Measurements from ENCODE around the gene TRIP11. TPM values are rescaled to one million over a fixed set of nuclear protein-coding genes. Genes with fewer than 3 reads are reported as not detected.

The TRIP11 gene
- total and polyA plus RNA-seq, 2 experiments from 2014 or later, result 24.9 to 52.2 TPM

GRCh38 chr14:91942946-91943345 is 96.9 kb downstream of the TRIP11 start (continued):
- TF ChIP-seq REST (IDR thresholded peaks at IDR 0.05; ENCODE audit: unreplicated experiment), result no peak
- no peak for TF ChIP-seq EZH2phosphoT487 (IDR thresholded peaks at IDR 0.05; ENCODE audit: unreplicated experiment)
- no peak for TF ChIP-seq POLR2AphosphoS5 (IDR thresholded peaks at IDR 0.05; ENCODE audit: low read depth)

- no peak overlapping the region for H3K4me3 ChIP-seq
- no peak; the same call in 2 of the 3 replicates for ATAC-seq
- no peak overlapping the region for H3K4me2 ChIP-seq
These were observed 97.7 kb downstream of the TRIP11 start for GRCh38 chr14:91942128-91942527.

GRCh38 chr14:91940209-91940608 is 99.7 kb downstream of the TRIP11 start:
- H3K4me3 ChIP-seq, result no peak overlapping the region
- no peaks in the 10 kb centered on the region for H4K20me1 ChIP-seq (replicated peaks; ENCODE audit: insufficient read depth)
- no peak overlapping the region for H3K4me3 Mint-ChIP-seq
- H3F3A ChIP-seq (replicated peaks; ENCODE audit: low read depth), result no peaks in the 10 kb centered on the region
- peaks cover 4% of the 10 kb centered on the region; the same call in 1 of the 2 replicates for H3K9me2 ChIP-seq (ENCODE audit: insufficient read depth)
- peaks cover 7% of the 10 kb centered on the region for H3K4me1 Mint-ChIP-seq
- peaks cover 8% of the 10 kb centered on the region for H3K4me1 ChIP-seq (ENCODE audit: insufficient read depth)
- H3K27me3 ChIP-seq (ENCODE audit: insufficient read depth), result no peaks in the 10 kb centered on the region
- no peak overlapping the region for H2AFZ ChIP-seq
- H3K4me2 ChIP-seq, result no peak overlapping the region
- no peak for ATAC-seq
- H3K9me3 Mint-ChIP-seq, result no peaks in the 10 kb centered on the region
- no peak overlapping the region for H3K27ac ChIP-seq (ENCODE audit: low read depth)
- H3K36me3 ChIP-seq (ENCODE audit: insufficient read depth), result no peaks in the 10 kb centered on the region
- H3K27me3 Mint-ChIP-seq (ENCODE audit: insufficient read depth, low read depth, poor library complexity), result no peaks in the 10 kb centered on the region
- no peaks in the 10 kb centered on the region for H3K79me2 ChIP-seq (replicated peaks; ENCODE audit: insufficient read depth)
- no peaks in the 10 kb centered on the region for H3K36me3 Mint-ChIP-seq (ENCODE audit: low read depth)
- DNase-seq (ENCODE audit: low spot score), result no peak
- H3K27ac Mint-ChIP-seq, result no peak overlapping the region
- no peak for TF ChIP-seq CTCF (conservative IDR thresholded peaks at IDR 0.05; ENCODE audit: low read depth in 2 of 2)
- no peak for TF ChIP-seq JUNB (IDR thresholded peaks at IDR 0.05; ENCODE audit: unreplicated experiment)
- TF ChIP-seq REST (IDR thresholded peaks at IDR 0.05; ENCODE audit: unreplicated experiment), result no peak
- no peak for TF ChIP-seq ETS1 (IDR thresholded peaks at IDR 0.05)
- no peak for TF ChIP-seq POLR2AphosphoS5 (IDR thresholded peaks at IDR 0.05; ENCODE audit: low read depth)
- no peak for TF ChIP-seq NANOG (IDR thresholded peaks at IDR 0.05; ENCODE audit: borderline replicate concordance)
- no peak for TF ChIP-seq STAT1 (IDR thresholded peaks at IDR 0.05; ENCODE audit: unreplicated experiment)
- TF ChIP-seq ZNF331 (CRISPR knock-in tag; IDR thresholded peaks at IDR 0.05; ENCODE audit: low read depth), result no peak
- TF ChIP-seq CREB1 (CRISPR knock-in tag; IDR thresholded peaks at IDR 0.05; ENCODE audit: low read depth), result no peak
- no peak for TF ChIP-seq EZH2phosphoT487 (IDR thresholded peaks at IDR 0.05; ENCODE audit: unreplicated experiment)

More at GRCh38 chr14:91942128-91942527, 97.7 kb downstream of the TRIP11 start:
- Histone ChIP-seq H3F3A (replicated peaks; ENCODE audit: low read depth) (peaks cover 4% of the 10 kb centered on the region), H3K27me3 (ENCODE audit: insufficient read depth) (peaks cover 18% of the 10 kb centered on the region), H2AFZ (peak overlapping the region; percentile 74; the same call in 1 of the 2 replicates), H3K79me2 (replicated peaks; ENCODE audit: insufficient read depth) (no peaks in the 10 kb centered on the region), H4K20me1 (replicated peaks; ENCODE audit: insufficient read depth) (no peaks in the 10 kb centered on the region), H3K9me2 (ENCODE audit: insufficient read depth) (peaks cover 3% of the 10 kb centered on the region; the same call in 1 of the 2 replicates), H3K27ac (ENCODE audit: low read depth) (no peak overlapping the region), H3K4me1 (ENCODE audit: insufficient read depth) (peaks cover 12% of the 10 kb centered on the region), H3K36me3 (ENCODE audit: insufficient read depth) (no peaks in the 10 kb centered on the region)
- peaks cover 13% of the 10 kb centered on the region for H3K27me3 Mint-ChIP-seq (ENCODE audit: insufficient read depth, low read depth, poor library complexity)
- no peak overlapping the region for H3K27ac Mint-ChIP-seq
- H3K4me1 Mint-ChIP-seq, result peaks cover 13% of the 10 kb centered on the region
- DNase-seq (ENCODE audit: low spot score), result no peak
- no peaks in the 10 kb centered on the region for H3K9me3 Mint-ChIP-seq
- H3K4me3 Mint-ChIP-seq, result no peak overlapping the region
- TF ChIP-seq ZNF114 (CRISPR knock-in tag; IDR thresholded peaks at IDR 0.05), result no peak
- no peak for TF ChIP-seq EZH2phosphoT487 (IDR thresholded peaks at IDR 0.05; ENCODE audit: unreplicated experiment)
- no peak for TF ChIP-seq JUNB (IDR thresholded peaks at IDR 0.05; ENCODE audit: unreplicated experiment)
- TF ChIP-seq CREB1 (CRISPR knock-in tag; IDR thresholded peaks at IDR 0.05; ENCODE audit: low read depth), result no peak
- TF ChIP-seq EZH2 (IDR thresholded peaks at IDR 0.05; ENCODE audit: low read depth, unreplicated experiment), result no peak
- H3K36me3 Mint-ChIP-seq (ENCODE audit: low read depth), result no peaks in the 10 kb centered on the region

All from GM23338 (cell line).